NCI-H1930 (cell line): ENCODE results near the gene PARP4.
A peak's percentile ranks its signal among the peaks of the same experiment; 100 is the strongest.
"Not testable (repeated sequence)": the region's sequence is repeated elsewhere in the genome, so short reads cannot be mapped to it uniquely, and the experiment has no call there.

Experiments
- DNase-seq, 2 experiments: peaks; one replicate each; lab custom pipeline; 2025; lab: John Stamatoyannopoulos, UW

PARP4 gene

GRCh38 chr13:24512197-24512907 lies at the start of gene PARP4:
Gene PARP4 (minus strand): TSS chr13:24512778. CDS start chr13:24503776, 9,002 bp downstream.
- peak; percentile 72 to 86 for DNase-seq

GRCh38 chr13:24560579-24561187 lies 48.1 kb upstream of the PARP4 start:
- not testable (repeated sequence) for DNase-seq

- not testable (repeated sequence) for DNase-seq
Observed at GRCh38 chr13:24559431-24560218, 47.0 kb upstream of the PARP4 start.

- DNase-seq = no peak
Observed at GRCh38 chr13:24557081-24557480, 44.5 kb upstream of the PARP4 start.

- DNase-seq = not testable (repeated sequence)
Observed at GRCh38 chr13:24553892-24554291, 41.3 kb upstream of the PARP4 start.

GRCh38 chr13:24541476-24542352 lies 29.1 kb upstream of the PARP4 start:
- DNase-seq = peak; percentile 44 to 72

GRCh38 chr13:24541127-24541475 lies 28.5 kb upstream of the PARP4 start:
- no peak for DNase-seq

- DNase-seq = no peak
Observed at GRCh38 chr13:24540236-24541126, 27.9 kb upstream of the PARP4 start.

GRCh38 chr13:24539500-24540165 lies 27.1 kb upstream of the PARP4 start:
- DNase-seq = no peak

GRCh38 chr13:24529478-24529877 lies 16.9 kb upstream of the PARP4 start:
- DNase-seq = no peak

- DNase-seq = no peak
Observed at GRCh38 chr13:24528816-24529398, 16.3 kb upstream of the PARP4 start.

- no peak for DNase-seq
Observed at GRCh38 chr13:24527266-24527775, 14.7 kb upstream of the PARP4 start.

- DNase-seq = no peak
Observed at GRCh38 chr13:24520733-24521132, 8.2 kb upstream of the PARP4 start.

- no peak for DNase-seq
Observed at GRCh38 chr13:24516919-24517318, 4.3 kb upstream of the PARP4 start.

- DNase-seq = no peak
Observed at GRCh38 chr13:24512908-24513213, 283 bp upstream of the PARP4 start.

- DNase-seq = no peak
Observed at GRCh38 chr13:24511816-24512196, 772 bp downstream of the PARP4 start.

GRCh38 chr13:24511019-24511815 lies 1.4 kb downstream of the PARP4 start:
- no peak for DNase-seq

GRCh38 chr13:24506698-24507335 lies 5.8 kb downstream of the PARP4 start:
- DNase-seq = no peak

- DNase-seq = not testable (repeated sequence)
Observed at GRCh38 chr13:24506283-24506682, 6.3 kb downstream of the PARP4 start.
